Hippocampal formation (tissue), 2 donors: ENCODE data around the gene UBD.

Source experiments
- DNase-seq, 2 donors: peaks; one replicate each; lab custom pipeline; 2025; lab: John Stamatoyannopoulos, UW

Gene UBD

DNA sequence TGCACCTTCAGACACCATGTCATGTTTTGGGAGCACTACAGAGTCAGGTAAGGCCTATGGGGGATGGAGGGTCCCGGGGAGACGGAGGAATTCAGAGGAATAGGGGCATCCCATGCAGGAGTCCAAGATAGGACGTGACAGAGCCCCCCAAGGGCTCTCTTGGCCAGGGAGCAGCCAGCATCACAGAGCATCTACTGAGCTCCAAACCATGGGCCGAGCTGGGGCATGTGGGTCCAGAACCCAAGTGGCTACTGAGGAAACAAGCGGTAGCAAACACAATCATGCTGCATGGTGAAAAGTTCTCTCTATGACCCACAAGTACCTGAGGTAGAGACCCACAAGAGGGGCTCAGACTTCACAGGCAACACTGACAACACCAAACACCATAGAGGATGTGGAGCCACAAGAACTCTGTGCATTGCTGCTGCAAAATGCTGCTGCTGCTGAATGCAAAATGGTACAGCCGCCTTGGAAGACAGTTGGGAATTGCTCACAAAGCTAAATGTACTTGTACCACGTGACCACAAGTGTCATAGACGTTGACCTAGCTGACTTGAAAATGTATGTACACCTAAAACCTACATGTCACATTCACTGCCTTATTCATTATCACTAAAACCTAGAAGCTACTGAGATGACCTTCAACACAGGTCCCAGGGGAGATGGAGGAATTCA is 38.4 kb downstream of the UBD start:
- no peak for DNase-seq

GRCh38 chr6:29520232-29520631 is 39.3 kb downstream of the UBD start:
- DNase-seq = no peak

GRCh38 chr6:29519291-29520010 is 40.1 kb downstream of the UBD start:
- no peak for DNase-seq

- no peak for DNase-seq
Observed at GRCh38 chr6:29517728-29518440, 41.6 kb downstream of the UBD start.

GRCh38 chr6:29517245-29517644 is 42.3 kb downstream of the UBD start:
- DNase-seq = no peak

DNA sequence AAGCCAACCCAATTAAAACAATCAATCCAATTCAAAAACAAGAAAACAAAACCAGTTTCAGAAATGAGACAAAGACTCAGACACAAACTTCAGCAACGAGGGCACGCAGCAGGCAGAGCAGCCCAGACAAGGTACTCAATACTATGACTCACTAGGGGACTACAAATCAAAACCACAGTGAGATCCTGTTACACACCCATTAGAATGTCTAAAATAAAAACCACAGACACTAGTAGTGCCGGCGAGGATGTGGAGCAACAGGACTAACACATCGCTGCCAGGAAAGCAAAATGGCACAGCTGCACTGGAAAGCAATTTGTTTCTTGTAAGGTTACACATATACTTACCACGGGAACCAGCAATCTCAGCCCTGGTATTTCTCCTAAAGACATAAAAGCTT is 43.4 kb downstream of the UBD start:
- DNase-seq = no peak

GRCh38 chr6:29510746-29511300 is 48.7 kb downstream of the UBD start:
- DNase-seq = no peak

GRCh38 chr6:29510202-29510601 is 49.3 kb downstream of the UBD start:
- no peak for DNase-seq

GRCh38 chr6:29509711-29510110 is 49.8 kb downstream of the UBD start:
- no peak for DNase-seq

- DNase-seq = no peak
Observed at GRCh38 chr6:29509239-29509638, 50.3 kb downstream of the UBD start.

DNA sequence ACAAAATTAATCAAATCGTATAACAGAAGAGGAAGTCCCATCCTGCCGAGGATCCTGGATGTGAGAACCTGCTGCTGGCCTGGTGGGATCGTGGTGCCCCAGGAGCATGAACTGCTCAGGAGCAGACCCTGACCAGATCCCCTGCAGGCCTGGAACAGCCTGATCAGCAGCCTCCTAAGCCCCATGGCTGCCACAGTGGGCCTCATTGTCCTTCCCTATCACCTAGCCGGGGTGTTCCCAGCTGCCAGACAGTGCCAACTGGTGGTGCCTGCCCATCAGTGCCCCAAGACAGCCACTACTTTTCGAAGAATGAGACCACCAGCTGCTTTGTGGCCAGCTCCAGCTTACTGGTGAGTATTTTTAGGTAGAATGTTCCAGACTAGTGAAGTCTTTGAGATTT is 52.2 kb downstream of the UBD start:
- no peak for DNase-seq

DNA sequence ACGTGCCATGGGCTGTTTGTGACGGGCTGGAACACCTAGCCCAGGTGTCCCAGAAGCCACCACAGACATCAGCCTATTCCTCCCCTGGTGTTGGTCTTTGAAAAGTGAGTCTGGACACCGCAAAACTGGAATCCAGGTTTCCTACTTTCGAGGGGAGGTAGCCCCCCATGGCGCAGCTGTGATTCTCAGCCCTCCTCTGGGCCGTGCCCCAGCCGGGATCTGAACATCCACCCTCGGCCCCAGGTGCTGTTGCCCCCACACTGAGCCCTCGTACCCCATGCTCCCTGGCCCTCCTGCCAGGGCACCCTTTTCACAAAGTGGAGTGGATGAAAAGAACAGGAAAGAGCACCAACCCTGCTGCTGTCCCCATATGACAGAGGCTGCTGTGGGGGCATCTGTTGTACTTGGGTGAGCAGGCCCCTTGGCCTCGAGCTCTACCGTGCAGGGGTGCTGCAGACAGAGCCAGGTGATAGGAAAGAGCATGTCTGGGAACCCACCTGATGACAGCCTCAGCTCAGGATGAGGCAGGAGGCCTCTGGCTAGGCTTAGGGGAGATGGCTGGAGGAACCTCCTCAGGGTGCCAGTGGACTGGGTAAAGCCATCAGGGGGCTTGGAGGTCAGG is 53.0 kb downstream of the UBD start:
- no peak for DNase-seq

DNA sequence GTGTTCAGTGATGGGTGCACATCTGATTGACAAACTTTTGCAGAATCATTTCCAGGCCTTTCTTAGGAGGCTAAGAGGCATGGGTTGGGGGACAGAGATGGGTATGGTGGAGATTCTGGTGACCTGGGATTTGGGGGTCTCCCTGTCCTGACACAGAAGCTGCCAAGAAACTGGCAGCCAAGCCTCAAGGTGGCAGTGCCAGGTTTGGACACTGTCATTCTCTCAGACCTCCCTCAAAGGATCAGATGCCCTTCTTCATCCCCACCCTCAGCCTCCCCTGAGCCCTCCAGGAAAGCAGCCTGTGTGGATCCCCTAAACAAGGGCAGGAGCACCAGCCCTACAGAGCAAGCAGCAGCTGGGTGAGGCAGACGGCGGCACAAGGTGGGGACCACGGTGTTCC is 53.7 kb downstream of the UBD start:
- no peak for DNase-seq
